ENCODE results near the gene WDR59.
"Not testable (repeated sequence)": the region's sequence is repeated elsewhere in the genome, so short reads cannot be mapped to it uniquely, and the experiment has no call there.

WDR59 gene

DNA sequence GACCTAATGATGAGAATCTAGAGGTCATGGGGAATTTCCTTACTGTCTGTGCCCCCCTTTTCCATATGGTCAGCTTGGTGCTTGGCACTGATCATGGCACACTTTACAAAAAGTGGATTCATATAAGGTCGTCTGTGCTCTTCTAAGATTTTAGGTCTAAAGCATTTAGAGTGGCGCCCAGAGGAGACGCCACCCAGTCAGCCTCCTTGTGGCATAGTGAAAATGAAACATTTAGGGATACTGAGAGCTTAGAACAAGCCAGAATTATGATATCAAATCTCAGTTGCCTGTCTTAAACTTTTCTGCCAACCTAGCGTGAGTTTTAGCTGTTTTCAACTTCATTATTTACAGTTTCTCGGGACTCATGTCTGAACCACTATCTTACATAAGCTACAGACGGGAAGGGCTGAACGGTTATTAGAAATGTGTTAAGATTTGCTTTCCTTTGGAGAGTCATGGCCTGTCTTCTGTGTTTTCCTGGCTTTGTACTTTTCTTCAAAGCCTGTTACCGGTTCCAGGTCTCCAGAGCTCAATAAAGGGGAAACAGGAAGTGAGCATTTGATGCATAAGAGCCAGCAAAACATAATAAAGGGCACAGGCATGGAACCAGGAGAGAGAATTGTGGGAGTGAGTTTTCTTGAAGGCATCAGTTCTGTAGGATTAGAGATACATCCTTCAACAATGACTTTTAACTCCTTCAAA lies 27.6 kb upstream of the WDR59 start:
- in situ Hi-C loops (cut with HindIII; ENCODE audit: low sequenced_read_pairs), result no loop called here

GRCh38 chr16:75011634-75012307 lies 26.8 kb upstream of the WDR59 start:
- in situ Hi-C loops (cut with HindIII; ENCODE audit: low sequenced_read_pairs), result no loop called here

GRCh38 chr16:75010427-75010826 lies 25.5 kb upstream of the WDR59 start:
- in situ Hi-C loops (cut with HindIII; ENCODE audit: low sequenced_read_pairs), result no loop called here

- in situ Hi-C loops (cut with HindIII; ENCODE audit: low sequenced_read_pairs), result loop anchor here (5.0 kb wide), 1 partner anchor 100 kb away; no protein-coding TSS in a partner anchor
These were observed 22.5 kb upstream of the WDR59 start for GRCh38 chr16:75007443-75007842.

DNA sequence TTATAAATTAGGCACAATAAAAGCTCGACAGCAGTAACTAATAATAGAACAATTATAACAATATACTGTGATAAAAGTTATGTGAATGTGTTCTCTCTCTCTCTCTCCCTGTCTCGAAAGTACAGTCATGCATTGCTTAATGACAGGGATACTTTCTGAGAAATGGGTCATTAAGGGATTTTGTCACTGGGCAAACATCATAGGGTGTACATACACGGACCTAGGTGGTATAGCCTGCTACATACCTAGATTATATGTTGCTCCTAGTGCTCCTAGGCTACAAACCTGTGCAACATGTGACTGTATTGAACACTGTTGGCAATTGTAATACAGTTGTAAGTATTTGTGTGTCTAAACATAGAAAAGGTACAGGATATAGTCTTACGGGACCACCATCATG lies 20.8 kb upstream of the WDR59 start:
- in situ Hi-C loops (cut with HindIII; ENCODE audit: low sequenced_read_pairs), result loop anchor here (5.0 kb wide), 1 partner anchor 102 kb away; no protein-coding TSS in a partner anchor

GRCh38 chr16:75004460-75004859 lies 19.5 kb upstream of the WDR59 start:
- in situ Hi-C loops (cut with HindIII; ENCODE audit: low sequenced_read_pairs), result no loop called here

- in situ Hi-C loops (cut with HindIII; ENCODE audit: low sequenced_read_pairs), result no loop called here
These were observed 19.0 kb upstream of the WDR59 start for GRCh38 chr16:75003931-75004330.

GRCh38 chr16:75002474-75002873 lies 17.6 kb upstream of the WDR59 start:
- in situ Hi-C loops (cut with HindIII; ENCODE audit: low sequenced_read_pairs), result no loop called here

DNA sequence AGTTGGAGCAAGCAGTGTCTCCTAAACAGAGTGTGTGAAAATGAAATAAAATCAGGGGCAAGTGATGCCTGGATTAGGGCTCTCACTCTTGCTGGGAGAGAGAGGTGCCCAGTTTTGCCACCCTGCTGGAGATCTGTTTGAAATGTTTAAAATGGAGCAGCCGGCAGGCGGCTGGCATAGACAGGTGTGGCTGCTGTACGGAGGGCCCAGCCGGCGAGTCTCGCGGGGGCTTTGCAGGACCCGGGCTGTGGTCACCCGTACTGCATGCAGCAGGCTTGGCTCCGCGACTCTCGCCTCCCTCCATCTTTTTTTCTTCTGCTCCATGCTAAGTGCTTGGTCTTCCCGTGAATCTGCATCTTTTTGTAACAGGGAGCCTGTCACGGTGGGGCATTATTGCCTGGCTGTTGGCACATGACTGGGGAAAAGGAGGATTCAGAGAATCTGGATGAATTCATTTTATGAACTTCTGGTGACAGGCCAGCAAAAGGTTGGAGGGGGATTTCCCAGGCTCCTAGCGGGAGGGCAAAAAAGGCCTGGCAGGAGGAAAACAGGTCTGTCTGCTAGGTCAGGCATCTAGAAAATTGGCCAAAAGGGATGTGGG lies 15.7 kb upstream of the WDR59 start:
- in situ Hi-C loops (cut with HindIII; ENCODE audit: low sequenced_read_pairs), result no loop called here

GRCh38 chr16:74999609-75000480 lies 14.9 kb upstream of the WDR59 start:
- in situ Hi-C loops (cut with HindIII; ENCODE audit: low sequenced_read_pairs), result no loop called here

- in situ Hi-C loops (cut with HindIII; ENCODE audit: low sequenced_read_pairs), result no loop called here
These were observed 14.3 kb upstream of the WDR59 start for GRCh38 chr16:74999219-74999608.

DNA sequence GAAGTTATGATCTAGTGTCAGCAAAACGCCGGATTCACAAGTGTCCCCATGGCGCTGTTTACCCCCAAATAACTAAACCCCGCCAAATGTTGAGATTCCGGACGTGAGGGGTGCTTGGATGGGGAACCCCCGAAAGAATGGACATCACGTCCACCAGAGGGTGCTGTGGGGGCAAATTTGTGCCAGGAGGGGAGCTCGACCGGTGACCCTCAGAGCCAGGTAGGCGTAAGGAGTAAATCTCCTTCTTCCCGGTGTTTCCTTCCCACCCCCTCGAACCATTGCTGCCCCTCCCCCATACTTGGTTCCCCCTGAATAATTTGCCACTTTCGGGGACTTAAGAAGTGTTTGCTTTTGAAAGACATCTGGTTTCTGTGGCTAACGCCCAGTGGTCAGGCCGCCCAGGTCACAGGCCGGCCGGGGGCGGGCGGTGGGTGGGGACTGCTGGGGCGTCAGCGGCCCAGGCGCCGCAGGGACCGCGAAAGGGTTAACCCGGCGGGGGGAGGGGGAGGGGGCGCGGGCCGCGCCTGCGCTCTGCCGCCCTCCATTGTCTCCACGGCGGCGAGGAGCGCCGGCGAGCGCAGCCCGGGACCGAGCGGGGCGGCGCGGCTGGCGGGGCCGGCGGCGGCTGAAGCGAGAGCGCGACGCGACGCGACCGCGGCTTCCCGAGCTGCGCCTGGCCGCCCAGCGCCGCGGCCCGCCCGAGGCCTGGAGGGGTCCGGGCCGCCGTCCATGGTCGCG lies 13.7 kb upstream of the WDR59 start, which contains the start of gene ZNRF1:
ZNRF1 (plus strand) TSS at position 544 of the 738 bp plus-strand sequence. CDS start 648 bp downstream, outside the sequence.
- in situ Hi-C loops (cut with HindIII; ENCODE audit: low sequenced_read_pairs), result no loop called here

- in situ Hi-C loops (cut with HindIII; ENCODE audit: low sequenced_read_pairs), result no loop called here
These were observed 12.1 kb upstream of the WDR59 start for GRCh38 chr16:74997042-74997491.

GRCh38 chr16:74995986-74996385 lies 11.1 kb upstream of the WDR59 start:
- in situ Hi-C loops (cut with HindIII; ENCODE audit: low sequenced_read_pairs), result no loop called here

DNA sequence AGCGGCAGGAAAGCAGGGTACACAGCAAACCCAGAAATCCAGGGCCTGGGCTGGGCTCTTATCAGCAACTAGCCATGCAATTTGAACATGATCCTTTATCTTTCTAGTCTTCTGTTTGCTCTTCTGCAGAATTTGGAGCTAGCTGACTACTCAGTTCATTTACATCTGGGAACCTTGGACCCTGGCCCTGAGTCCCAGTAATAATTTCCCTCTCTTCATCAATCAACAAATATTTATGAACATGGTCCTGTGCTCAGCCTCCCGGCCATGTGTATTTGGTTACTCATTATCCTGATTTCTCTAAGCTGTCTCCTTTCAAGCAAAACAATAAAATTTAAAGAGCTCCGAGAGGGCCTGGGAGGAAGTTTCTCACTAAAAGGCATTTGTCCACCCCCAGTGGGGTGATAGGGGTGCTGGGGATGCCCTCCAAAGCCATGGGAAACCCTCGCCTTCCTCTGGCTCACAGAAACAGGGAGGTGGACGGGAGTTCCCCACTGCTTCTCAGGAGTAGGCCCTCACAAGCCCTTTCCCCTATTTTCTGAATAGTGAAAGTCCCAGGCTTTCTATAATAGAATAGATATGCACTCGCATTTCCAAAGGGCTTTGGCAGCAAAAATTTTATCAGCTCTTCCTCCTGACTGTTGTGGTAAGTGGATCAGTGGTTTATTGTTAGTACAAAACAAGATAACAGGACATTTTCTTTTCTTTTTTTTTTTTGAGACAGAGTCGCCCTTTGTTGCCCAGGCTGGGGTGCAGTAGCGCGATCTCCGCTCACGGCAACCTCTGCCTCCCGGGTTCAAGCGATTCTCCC lies 6.9 kb upstream of the WDR59 start:
- in situ Hi-C loops (cut with HindIII; ENCODE audit: low sequenced_read_pairs), result no loop called here

GRCh38 chr16:74991268-74991592 lies 6.3 kb upstream of the WDR59 start:
- in situ Hi-C loops (cut with HindIII; ENCODE audit: low sequenced_read_pairs), result no loop called here

GRCh38 chr16:74990832-74991231 lies 5.9 kb upstream of the WDR59 start:
- in situ Hi-C loops (cut with HindIII; ENCODE audit: low sequenced_read_pairs), result no loop called here

- in situ Hi-C loops (cut with HindIII; ENCODE audit: low sequenced_read_pairs), result not testable (repeated sequence)
These were observed 4.9 kb upstream of the WDR59 start for GRCh38 chr16:74989864-74990263.

DNA sequence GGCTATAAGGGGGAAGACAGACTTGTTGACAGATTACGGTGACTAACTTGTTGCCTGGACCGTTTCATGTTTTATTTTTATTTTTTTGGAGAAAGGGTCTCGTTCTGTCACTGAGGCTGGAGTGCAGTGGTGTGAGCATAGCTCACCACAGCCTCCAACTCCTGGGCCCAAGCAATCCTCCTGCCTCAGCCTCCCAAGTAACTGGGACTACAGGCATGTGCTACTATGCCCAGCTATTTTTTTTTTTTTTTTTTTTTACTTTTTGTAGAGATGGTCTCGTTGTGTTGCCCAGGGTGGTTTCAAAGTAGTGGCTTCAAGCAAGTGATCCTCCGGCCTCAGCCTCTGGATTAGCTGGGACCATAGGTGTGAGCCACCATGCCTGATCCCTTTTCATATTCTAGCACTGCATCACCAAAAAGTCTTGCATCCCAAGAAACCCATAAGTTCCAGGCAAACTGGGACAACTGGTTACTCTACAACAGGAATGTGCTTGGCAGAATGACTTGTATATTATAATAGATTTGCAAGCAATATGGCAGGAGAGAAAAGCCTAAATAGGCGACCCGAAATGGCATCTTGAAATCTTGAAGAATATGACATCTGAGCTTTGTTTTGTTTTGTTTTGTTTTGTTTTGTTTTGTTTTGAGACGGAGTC lies 2.2 kb upstream of the WDR59 start:
- in situ Hi-C loops (cut with HindIII; ENCODE audit: low sequenced_read_pairs), result no loop called here

Data from DLD1 (cell line).